Measurements from ENCODE around the gene RNPEP. TPM values are rescaled to one million over a fixed set of nuclear protein-coding genes. Genes with fewer than 3 reads are reported as not detected.

The RNPEP gene
- total and polyA plus RNA-seq, 2 of the 8 experiments (the other 6 are each of a cell fraction or from before 2014, with no cell fraction given) = 34.1 to 51.1 TPM

GRCh38 chr1:202009326-202010179 is 27.1 kb downstream of the RNPEP start:
- H2BK120ac ChIP-seq (replicated peaks; ENCODE audit: low read depth, low read length) = peak overlapping the region; percentile 81
- no peak overlapping the region for H2AFZ ChIP-seq (ENCODE audit: low read length)
- DNase-seq (ENCODE audit: low read depth in 1 of 2, low spot score in 2 of 2) (peak; percentile 38 to 87), FAIRE-seq (peak; percentile 50)
- ChIA-PET CTCF (ENCODE audit: partially characterized antibody) (interaction anchor here (0.6 to 27.9 kb wide), 33 partner anchors 9 to 146 kb away, joined by 3 to 1014 read pairs (median 5); partner anchors contain the start of gene GPR37L1), POLR2A (ENCODE audit: partially characterized antibody) (interaction anchor here (0.6 to 7.5 kb wide), 42 partner anchors 8 to 180 kb away, joined by 3 to 98 read pairs (median 5); partner anchors contain the start of genes GPR37L1, LMOD1 and RNPEP)
- peaks cover 0 to 13% of the 10 kb centered on the region in 2 experiments; a peak in 1 of 4 replicates for H3K79me2 ChIP-seq (ENCODE audit: control insufficient read depth in 1 of 2, insufficient read depth in 2 of 2, low read length in 2 of 2)
- peaks cover 9% of the 10 kb centered on the region for H3K23me2 ChIP-seq (ENCODE audit: low read depth, low read length)
- peaks cover 12 to 39% (median 31%) of the 10 kb centered on the region in 4 experiments for H3K4me1 ChIP-seq (replicated peaks in 1 of 4; ENCODE audit: control insufficient read depth in 3 of 4, insufficient read depth in 4 of 4, low read length in 3 of 4)
- H3K79me1 ChIP-seq (ENCODE audit: low read depth, low read length) = peaks cover 5% of the 10 kb centered on the region
- no peaks in the 10 kb centered on the region for H3K9me3 ChIP-seq (ENCODE audit: insufficient read depth in 2 of 2, low read depth in 1 of 2, low read length in 1 of 2)
- peak overlapping the region; percentile 71 to 88 for H3K4me2 ChIP-seq (ENCODE audit: insufficient read depth in 1 of 2, low read depth in 2 of 2, low read length in 2 of 2)
- no peak overlapping the region for H3K23ac ChIP-seq (ENCODE audit: insufficient read length)
- peak overlapping the region in 3 of 4 experiments; percentile 17 to 72 (median 30); a peak in 6 of 8 replicates for H3K4me3 ChIP-seq (ENCODE audit: extremely low read depth in 1 of 4, insufficient read depth in 2 of 4, low read depth in 3 of 4, low read length in 4 of 4)
- peaks cover 2 to 3% of the 10 kb centered on the region in 2 experiments for H4K20me1 ChIP-seq (replicated peaks in 1 of 2; ENCODE audit: control insufficient read depth in 1 of 2, insufficient read depth in 2 of 2, low read length in 2 of 2)
- H2BK5ac ChIP-seq (ENCODE audit: low read depth, low read length) = peak overlapping the region; percentile 74; the same call in 1 of the 2 replicates
- WGBS, 2 experiments (ENCODE audit: extremely low coverage in 1 of 2, insufficient coverage in 1 of 2, insufficient read length in 1 of 2, insufficient replicate concordance in 2 of 2, low coverage in 1 of 2, low lambda C conversion rate in 2 of 2, missing lambda C conversion rate in 1 of 2) = 22% methylated on average over 11 of the region's 11 CpGs; no CpG with 5 or more reads in 1 of the 2 experiments
- peak overlapping the region; percentile 97 for H3K18ac ChIP-seq (ENCODE audit: extremely low read depth, low read length)
- H3K4ac ChIP-seq (replicated peaks; ENCODE audit: insufficient read length, low read depth, low read length) = no peak overlapping the region
- no peak overlapping the region for H3K56ac ChIP-seq (replicated peaks; ENCODE audit: insufficient read length, low read depth, low read length)
- 0 out of 2 replicates have a peak overlapping the region, but pooled peaks have one; percentile 9 for H2AK5ac ChIP-seq (ENCODE audit: low read depth, low read length)
- peaks cover 9 to 33% (median 16%) of the 10 kb centered on the region in 4 experiments; a peak in 7 of 8 replicates for H3K36me3 ChIP-seq (ENCODE audit: control insufficient read depth in 2 of 4, insufficient read depth in 4 of 4, low read length in 3 of 4)
- H3K27ac ChIP-seq (ENCODE audit: low read depth, low read length) = peak overlapping the region; percentile 78
- H4K5ac ChIP-seq (ENCODE audit: insufficient read length, low read depth, low read length) = peak overlapping the region; percentile 67
- peak overlapping the region in 2 of 4 experiments; percentile 66 to 70; a peak in 4 of 7 replicates for H3K9ac ChIP-seq (replicated peaks in 1 of 4; ENCODE audit: extremely low read depth in 1 of 4, low read depth in 3 of 4, low read length in 3 of 4)
- H4K8ac ChIP-seq (ENCODE audit: extremely low read depth, insufficient read depth, low read length) = 0 out of 2 replicates have a peak overlapping the region, but pooled peaks have one; percentile 75
- H2BK20ac ChIP-seq (ENCODE audit: low read length) = peak overlapping the region; percentile 73
- H2BK12ac ChIP-seq (ENCODE audit: low read depth, low read length) = peak overlapping the region; percentile 63; the same call in 1 of the 2 replicates
- no peaks in the 10 kb centered on the region for H3K27me3 ChIP-seq (replicated peaks in 1 of 4; ENCODE audit: control insufficient read depth in 3 of 4, extremely low read depth in 1 of 4, insufficient read depth in 3 of 4, low read length in 3 of 4)
- peak overlapping the region; percentile 29 for H4K91ac ChIP-seq (replicated peaks; ENCODE audit: insufficient read length, low read length)
- no peak overlapping the region for H3K14ac ChIP-seq (ENCODE audit: insufficient read length)
- peak overlapping the region; percentile 76; the same call in 1 of the 2 replicates for H2BK15ac ChIP-seq (ENCODE audit: low read length)
- peak; percentile 97 for TF ChIP-seq ATF2 (IDR thresholded peaks at IDR 0.05; ENCODE audit: low read length)
- TF ChIP-seq JUND (IDR thresholded peaks at IDR 0.05; ENCODE audit: low read length) = peak; percentile 40; the same call in 1 of the 2 replicates
- TF ChIP-seq TAF1 (IDR thresholded peaks at IDR 0.05; ENCODE audit: low read depth, low read length) = 0 out of 2 replicates have a peak, but pooled peaks have one; percentile 32
- no peak for TF ChIP-seq NRF1 (IDR thresholded peaks at IDR 0.05; ENCODE audit: low read depth, low read length)
- TF ChIP-seq SP2 (IDR thresholded peaks at IDR 0.05; ENCODE audit: low read length) = no peak
- TF ChIP-seq CREB1 (IDR thresholded peaks at IDR 0.05) = peak; percentile 58; the same call in 1 of the 2 replicates
- TF ChIP-seq RAD21 (IDR thresholded peaks at IDR 0.05 in 1 of 2, conservative IDR thresholded peaks at IDR 0.05 in 1 of 2; ENCODE audit: low read depth in 2 of 2, low read length in 2 of 2) = peak; percentile 80 to 90
